Prostate gland (tissue), 2 donors: ENCODE measurements around the gene MAP1LC3B2.

Experiments used
- CTCF ChIP-seq, 4 experiments: fragments of 200-600 bp in 2 of 4; fragments of 450-650 bp in 2 of 4; sonication (generic) in 2 of 4; IDR thresholded peaks; 1 replicate in 3 of 4; 2 replicates in 1 of 4; pipeline ENCODE4 v1.5.1; 2016 to 2019; ENCODE audit warnings: antibody characterized with exemption in 4 of 4, mild to moderate bottlenecking in 2 of 4, moderate library complexity in 2 of 4
- POLR2AphosphoS5 ChIP-seq: sonication (generic); formaldehyde crosslinking; IDR thresholded peaks from one replicate; pipeline ENCODE4 v1.6.1; 2017; ENCODE audit warnings: antibody characterized with exemption

GRCh38 chr12:116528065-116528464, 31.1 kb upstream of the MAP1LC3B2 start:
- TF ChIP-seq POLR2AphosphoS5, result no peak
- TF ChIP-seq CTCF (IDR thresholded peaks at IDR 0.05), result no peak
